Testis (tissue), 3 donors: Measurements from ENCODE around the gene LCT. TPM values are rescaled to one million over a fixed set of nuclear protein-coding genes. Genes with fewer than 3 reads are reported as not detected.
A peak's percentile ranks its signal among the peaks of the same experiment; 100 is the strongest.

Experiments
- DNase-seq: peaks from one replicate; pipeline ENCODE4 v3.0.0-alpha.2; 2019
- H3K27ac ChIP-seq, 2 donors: fragments of 200-600 bp; sonication (generic); one replicate each; pipeline ENCODE4 v1.5.1; 2019
- H3K27me3 ChIP-seq: fragments of 200-600 bp; sonication (generic); one replicate; pipeline ENCODE4 v1.5.1; 2019
- H3K36me3 ChIP-seq: fragments of 200-600 bp; sonication (generic); one replicate; pipeline ENCODE4 v1.5.1; 2017; ENCODE audit warnings: low read depth; ENCODE audit errors: missing control alignments
- H3K4me1 ChIP-seq: fragments of 200-600 bp; sonication (generic); one replicate; pipeline ENCODE4 v1.5.1; 2019
- H3K4me3 ChIP-seq, 2 donors: fragments of 200-600 bp; sonication (generic); one replicate each; pipeline ENCODE4 v1.5.1; 2017 to 2019
- H3K9me3 ChIP-seq: fragments of 200-600 bp; sonication (generic); one replicate; pipeline ENCODE4 v1.5.1; 2017
- POLR2A ChIP-seq: fragments of 450-650 bp; IDR thresholded peaks from one replicate; pipeline ENCODE4 v1.6.1; 2017; ENCODE audit warnings: antibody characterized with exemption, mild to moderate bottlenecking, moderate library complexity
- WGBS, 2 donors: methylation state at CpG; one replicate each; pipeline ENCODE4 v1.1.5; 2018; 5-methylcytosine and 5-hydroxymethylcytosine counted together
- intact Hi-C: fragments of 100-400 bp; cut with DNase I; formaldehyde crosslinking; loops from one replicate; pipeline ENCODE4 v1.15.1; 2023; ENCODE audit warnings: low total_unique reads
- polyA plus RNA-seq: library from polyadenylated mRNA; stranded (reverse); fragments of 350-450 nt; fragmentation: Illumina TruSeq; extraction: RNeasy Lipid Tissue Mini Kit (QIAGEN cat#74804); gene quantifications from one replicate; pipeline ENCODE4 v1.2.3, GENCODE V29; 2014; ENCODE audit warnings: low read depth, low replicate concordance; ENCODE audit not compliant: insufficient read depth
- total RNA-seq, 2 donors: library from RNA; depleted of rRNA; stranded (reverse); fragments of >200 nt; gene quantifications; one replicate each; pipeline ENCODE4 v1.2.3, GENCODE V29; 2016
- TF ChIP-seq, protein P1 (sequence below), 3 experiments: fragments of 450-650 bp in 2 of 3; fragments of 200-600 bp in 1 of 3; sonication (generic) in 1 of 3; IDR thresholded peaks; one replicate each; pipeline ENCODE4 v1.5.1; 2016 to 2019; ENCODE audit warnings: antibody characterized with exemption in 3 of 3, mild to moderate bottlenecking in 2 of 3, moderate library complexity in 1 of 3

Gene LCT
- total and polyA plus RNA-seq, 3 donors from 2014 or later, result 0.22 to 0.62 (median 0.47) TPM

DNA sequence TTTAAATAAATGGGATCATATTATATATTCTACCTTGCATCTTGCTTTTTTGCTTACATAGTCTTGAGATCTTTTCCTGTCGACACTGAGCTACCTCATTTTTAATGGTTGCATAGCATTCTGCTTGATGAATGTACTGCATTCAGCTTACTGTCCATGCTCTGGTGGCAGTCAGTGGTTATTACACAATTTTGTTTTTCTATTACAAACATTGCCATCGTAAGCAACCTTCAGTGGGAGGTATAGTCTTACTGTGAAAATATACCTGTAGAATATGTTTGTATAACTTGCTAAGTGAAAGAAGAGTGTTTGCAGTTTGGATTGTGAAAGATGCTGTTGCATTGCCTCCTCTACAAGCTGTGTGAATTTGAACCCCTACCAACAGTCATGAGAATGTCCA is 52.0 kb downstream of the LCT start:
- no peaks in the 10 kb centered on the region for H3K9me3 ChIP-seq
- no peaks in the 10 kb centered on the region for H3K27me3 ChIP-seq
- H3K4me1 ChIP-seq, result no peaks in the 10 kb centered on the region
- 95% methylated on average over 2 of the region's 2 CpGs for WGBS, 2 donors
- H3K4me3 ChIP-seq, result no peak overlapping the region
- DNase-seq, result no peak
- intact Hi-C loops, result no loop called here
- no peaks in the 10 kb centered on the region for H3K36me3 ChIP-seq
- H3K27ac ChIP-seq, result no peak overlapping the region
- TF ChIP-seq POLR2A, result no peak
- TF ChIP-seq, protein P1, sequence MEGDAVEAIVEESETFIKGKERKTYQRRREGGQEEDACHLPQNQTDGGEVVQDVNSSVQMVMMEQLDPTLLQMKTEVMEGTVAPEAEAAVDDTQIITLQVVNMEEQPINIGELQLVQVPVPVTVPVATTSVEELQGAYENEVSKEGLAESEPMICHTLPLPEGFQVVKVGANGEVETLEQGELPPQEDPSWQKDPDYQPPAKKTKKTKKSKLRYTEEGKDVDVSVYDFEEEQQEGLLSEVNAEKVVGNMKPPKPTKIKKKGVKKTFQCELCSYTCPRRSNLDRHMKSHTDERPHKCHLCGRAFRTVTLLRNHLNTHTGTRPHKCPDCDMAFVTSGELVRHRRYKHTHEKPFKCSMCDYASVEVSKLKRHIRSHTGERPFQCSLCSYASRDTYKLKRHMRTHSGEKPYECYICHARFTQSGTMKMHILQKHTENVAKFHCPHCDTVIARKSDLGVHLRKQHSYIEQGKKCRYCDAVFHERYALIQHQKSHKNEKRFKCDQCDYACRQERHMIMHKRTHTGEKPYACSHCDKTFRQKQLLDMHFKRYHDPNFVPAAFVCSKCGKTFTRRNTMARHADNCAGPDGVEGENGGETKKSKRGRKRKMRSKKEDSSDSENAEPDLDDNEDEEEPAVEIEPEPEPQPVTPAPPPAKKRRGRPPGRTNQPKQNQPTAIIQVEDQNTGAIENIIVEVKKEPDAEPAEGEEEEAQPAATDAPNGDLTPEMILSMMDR (IDR thresholded peaks at IDR 0.05), result peak in 1 of 3 experiments; percentile 18

DNA sequence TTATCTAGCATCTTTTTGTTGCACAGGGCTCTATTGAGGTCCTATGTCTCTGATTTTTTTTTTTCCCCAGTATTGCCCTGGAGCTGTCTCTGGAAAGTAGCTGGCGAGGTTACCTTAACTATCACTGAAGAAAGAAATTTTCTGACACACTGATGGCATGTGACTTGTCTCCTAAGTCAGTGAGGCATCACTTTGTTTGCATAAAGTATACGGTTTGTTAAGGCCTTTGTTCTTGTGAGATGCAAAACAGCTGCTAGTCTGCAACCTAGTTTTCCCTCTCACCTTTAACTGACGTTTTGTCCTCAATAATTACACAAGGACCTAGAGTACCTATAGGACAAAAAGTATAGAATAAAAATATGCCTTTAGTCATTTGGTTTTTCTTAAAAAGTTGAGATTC is 53.5 kb downstream of the LCT start:
- Histone ChIP-seq H3K27ac (no peak overlapping the region), H3K9me3 (no peaks in the 10 kb centered on the region), H3K27me3 (no peaks in the 10 kb centered on the region), H3K36me3 (no peaks in the 10 kb centered on the region), H3K4me1 (no peaks in the 10 kb centered on the region), H3K4me3 (no peak overlapping the region)
- TF ChIP-seq POLR2A, result no peak
- TF ChIP-seq, protein P1 (IDR thresholded peaks at IDR 0.05), result no peak
- intact Hi-C loops, result no loop called here
- WGBS, 2 donors, result 79 to 83% methylated on average over 3 of the region's 3 CpGs
- DNase-seq, result no peak

DNA sequence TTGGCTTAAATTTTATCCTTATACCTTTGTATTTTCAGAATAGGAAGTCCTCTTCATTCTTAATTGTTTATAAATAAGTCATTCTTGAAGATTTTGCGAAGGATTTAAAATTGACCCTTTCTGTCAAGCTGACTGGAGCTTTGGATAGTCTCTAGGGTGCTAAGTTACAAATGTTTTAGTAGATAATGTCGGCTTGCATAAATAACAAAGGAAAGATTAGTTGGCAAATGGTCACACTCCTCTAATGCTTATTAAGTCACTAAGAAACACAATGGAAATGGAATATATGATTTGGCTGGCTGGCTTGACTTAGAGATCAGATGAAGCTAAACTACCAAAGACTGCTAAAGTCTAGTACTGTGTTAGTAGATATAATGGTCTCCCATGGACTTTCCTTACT is 54.8 kb downstream of the LCT start:
- 89 to 96% methylated on average over 2 of the region's 2 CpGs for WGBS, 2 donors
- H3K4me1 ChIP-seq, result no peaks in the 10 kb centered on the region
- H3K4me3 ChIP-seq, result no peak overlapping the region
- no peak for DNase-seq
- TF ChIP-seq, protein P1 (IDR thresholded peaks at IDR 0.05), result no peak
- TF ChIP-seq POLR2A, result no peak
- intact Hi-C loops, result no loop called here
- H3K36me3 ChIP-seq, result no peaks in the 10 kb centered on the region
- no peak overlapping the region for H3K27ac ChIP-seq
- H3K27me3 ChIP-seq, result no peaks in the 10 kb centered on the region
- H3K9me3 ChIP-seq, result no peaks in the 10 kb centered on the region

DNA sequence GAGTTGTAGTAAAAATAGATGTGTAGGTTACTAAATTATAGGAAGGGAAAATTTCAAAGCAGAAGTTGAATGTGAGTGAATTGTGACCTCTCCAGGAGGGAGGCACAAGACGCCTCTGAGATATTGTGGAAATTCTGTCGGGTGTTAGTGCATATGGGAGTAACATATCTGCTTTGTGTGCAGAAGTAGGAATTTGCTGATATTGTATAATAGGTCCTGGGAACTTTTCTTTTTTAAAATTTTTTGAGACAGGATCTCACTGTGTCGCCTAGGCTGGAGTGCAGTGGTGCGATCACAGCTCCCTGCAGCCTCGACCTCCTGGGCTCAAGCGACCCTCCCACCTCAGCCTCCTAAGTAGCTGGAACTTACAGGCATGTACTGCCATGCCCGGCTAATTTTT is 60.6 kb downstream of the LCT start:
- 97 to 99% methylated on average over 7 of the region's 7 CpGs for WGBS, 2 donors
- DNase-seq, result no peak
- no peak overlapping the region for H3K4me3 ChIP-seq
- intact Hi-C loops, result no loop called here
- peaks cover 6% of the 10 kb centered on the region for H3K36me3 ChIP-seq
- H3K4me1 ChIP-seq, result no peaks in the 10 kb centered on the region
- H3K27me3 ChIP-seq, result no peaks in the 10 kb centered on the region
- H3K27ac ChIP-seq, result no peak overlapping the region
- no peaks in the 10 kb centered on the region for H3K9me3 ChIP-seq
- TF ChIP-seq, protein P1 (IDR thresholded peaks at IDR 0.05), result no peak
- no peak for TF ChIP-seq POLR2A

DNA sequence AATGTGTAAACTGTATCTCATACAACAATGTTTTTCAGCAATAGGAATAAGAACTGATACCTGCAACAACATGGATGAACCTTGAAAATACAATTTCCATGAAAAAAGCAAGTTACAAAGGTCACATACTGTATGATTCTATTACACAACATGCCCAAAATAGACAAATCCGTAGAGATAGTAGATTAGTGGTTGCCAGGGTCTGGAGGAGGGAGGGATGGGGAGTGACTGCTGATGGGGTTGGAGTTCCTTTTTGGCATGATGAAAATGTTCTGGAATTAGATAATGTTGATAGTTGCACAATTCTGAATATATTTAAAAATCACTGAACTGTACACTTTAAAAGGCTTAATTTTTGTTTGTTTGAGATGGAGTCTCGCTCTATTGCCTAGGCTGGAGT is 61.6 kb downstream of the LCT start:
- TF ChIP-seq POLR2A, result no peak
- TF ChIP-seq, protein P1 (IDR thresholded peaks at IDR 0.05), result no peak
- no peaks in the 10 kb centered on the region for H3K4me1 ChIP-seq
- intact Hi-C loops, result no loop called here
- H3K27me3 ChIP-seq, result no peaks in the 10 kb centered on the region
- no peak overlapping the region for H3K4me3 ChIP-seq
- no peak overlapping the region for H3K27ac ChIP-seq
- DNase-seq, result no peak
- H3K36me3 ChIP-seq, result peaks cover 6% of the 10 kb centered on the region
- H3K9me3 ChIP-seq, result no peaks in the 10 kb centered on the region
- 40 to 48% methylated on average over 2 of the region's 2 CpGs for WGBS, 2 donors
